GM19043 (cell line): ENCODE results near the gene SPECC1L.
"Not testable (repeated sequence)": the region's sequence is repeated elsewhere in the genome, so short reads cannot be mapped to it uniquely, and the experiment has no call there.

Experiments used
- ATAC-seq: cut with Tn5 transposase; IDR thresholded peaks from one replicate; pipeline ENCODE4 v1.9.1; 2021; ENCODE audit warnings: low read depth; ENCODE audit not compliant: unreplicated experiment

SPECC1L gene

GRCh38 chr22:24245584-24246561, 24.8 kb upstream of the SPECC1L start:
- ATAC-seq, result not testable (repeated sequence)

GRCh38 chr22:24247011-24247507, 23.6 kb upstream of the SPECC1L start:
- ATAC-seq, result no peak

GRCh38 chr22:24247564-24248344, 22.9 kb upstream of the SPECC1L start:
- ATAC-seq, result no peak

GRCh38 chr22:24248611-24249010, 22.0 kb upstream of the SPECC1L start:
- ATAC-seq, result not testable (repeated sequence)

GRCh38 chr22:24249413-24249812, 21.2 kb upstream of the SPECC1L start:
- not testable (repeated sequence) for ATAC-seq

GRCh38 chr22:24251286-24251685, 19.3 kb upstream of the SPECC1L start:
- ATAC-seq, result not testable (repeated sequence)

GRCh38 chr22:24253126-24253525, 17.5 kb upstream of the SPECC1L start:
- not testable (repeated sequence) for ATAC-seq

- not testable (repeated sequence) for ATAC-seq
Measured at GRCh38 chr22:24256136-24256535, 14.5 kb upstream of the SPECC1L start.

GRCh38 chr22:24256736-24257135, 13.9 kb upstream of the SPECC1L start:
- not testable (repeated sequence) for ATAC-seq

GRCh38 chr22:24259459-24259858, 11.2 kb upstream of the SPECC1L start:
- ATAC-seq, result not testable (repeated sequence)

- not testable (repeated sequence) for ATAC-seq
Measured at GRCh38 chr22:24262185-24262749, 8.4 kb upstream of the SPECC1L start.

GRCh38 chr22:24263479-24263878, 7.2 kb upstream of the SPECC1L start:
- ATAC-seq, result not testable (repeated sequence)

GRCh38 chr22:24264329-24264896, 6.2 kb upstream of the SPECC1L start:
- not testable (repeated sequence) for ATAC-seq

- no peak for ATAC-seq
Measured at GRCh38 chr22:24265734-24266133, 4.9 kb upstream of the SPECC1L start.

GRCh38 chr22:24266495-24266894, 4.1 kb upstream of the SPECC1L start:
- not testable (repeated sequence) for ATAC-seq

- no peak for ATAC-seq
Measured at GRCh38 chr22:24271386-24271854, 789 bp downstream of the SPECC1L start.

- not testable (repeated sequence) for ATAC-seq
Measured at GRCh38 chr22:24273031-24273430, 2.4 kb downstream of the SPECC1L start.

- not testable (repeated sequence) for ATAC-seq
Measured at GRCh38 chr22:24273906-24274305, 3.3 kb downstream of the SPECC1L start.

- ATAC-seq, result not testable (repeated sequence)
Measured at GRCh38 chr22:24274696-24275405, 4.2 kb downstream of the SPECC1L start.
